Lower leg skin (tissue), 4 donors: ENCODE results near the gene EXOC6B. TPM values are rescaled to one million over a fixed set of nuclear protein-coding genes. Genes with fewer than 3 reads are reported as not detected.
"Not testable (repeated sequence)": the region's sequence is repeated elsewhere in the genome, so short reads cannot be mapped to it uniquely, and the experiment has no call there.

Experiments
- DNase-seq, 2 donors: peaks; one replicate each; pipeline ENCODE4 v3.0.0-alpha.2; 2019; ENCODE audit warnings: low spot score in 2 of 2
- H3K4me3 ChIP-seq: fragments of 200-600 bp; sonication (generic); 2 replicates; pipeline ENCODE4 v1.5.1; 2017; ENCODE audit warnings: mild to moderate bottlenecking, low read depth; ENCODE audit not compliant: poor library complexity, severe bottlenecking
- POLR2A ChIP-seq, 2 donors: fragments of 450-650 bp; IDR thresholded peaks; one replicate each; pipeline ENCODE4 v1.6.1; 2016 to 2017; ENCODE audit warnings: antibody characterized with exemption in 2 of 2, mild to moderate bottlenecking in 1 of 2, moderate library complexity in 1 of 2
- WGBS, 2 donors: methylation state at CpG; one replicate each; pipeline ENCODE4 v1.1.5; 2018; 5-methylcytosine and 5-hydroxymethylcytosine counted together
- intact Hi-C: fragments of 100-400 bp; cut with DNase I; formaldehyde crosslinking; loops from one replicate; pipeline ENCODE4 v1.15.0; 2023; ENCODE audit warnings: low total_unique reads
- total RNA-seq, 4 donors: library from RNA; depleted of rRNA; stranded (reverse); fragments of >200 nt; gene quantifications; one replicate each; pipeline ENCODE4 v1.1.0, GENCODE V29; 2016
- TF ChIP-seq, protein P1 (sequence below), 3 donors: fragments of 450-650 bp; IDR thresholded peaks; one replicate each; pipeline ENCODE4 v1.5.1; 2016; ENCODE audit warnings: antibody characterized with exemption in 3 of 3, mild to moderate bottlenecking in 3 of 3, moderate library complexity in 2 of 3

EXOC6B gene
- total RNA-seq, 4 donors from 2014 or later: 85.8 to 164 (median 103) TPM

DNA sequence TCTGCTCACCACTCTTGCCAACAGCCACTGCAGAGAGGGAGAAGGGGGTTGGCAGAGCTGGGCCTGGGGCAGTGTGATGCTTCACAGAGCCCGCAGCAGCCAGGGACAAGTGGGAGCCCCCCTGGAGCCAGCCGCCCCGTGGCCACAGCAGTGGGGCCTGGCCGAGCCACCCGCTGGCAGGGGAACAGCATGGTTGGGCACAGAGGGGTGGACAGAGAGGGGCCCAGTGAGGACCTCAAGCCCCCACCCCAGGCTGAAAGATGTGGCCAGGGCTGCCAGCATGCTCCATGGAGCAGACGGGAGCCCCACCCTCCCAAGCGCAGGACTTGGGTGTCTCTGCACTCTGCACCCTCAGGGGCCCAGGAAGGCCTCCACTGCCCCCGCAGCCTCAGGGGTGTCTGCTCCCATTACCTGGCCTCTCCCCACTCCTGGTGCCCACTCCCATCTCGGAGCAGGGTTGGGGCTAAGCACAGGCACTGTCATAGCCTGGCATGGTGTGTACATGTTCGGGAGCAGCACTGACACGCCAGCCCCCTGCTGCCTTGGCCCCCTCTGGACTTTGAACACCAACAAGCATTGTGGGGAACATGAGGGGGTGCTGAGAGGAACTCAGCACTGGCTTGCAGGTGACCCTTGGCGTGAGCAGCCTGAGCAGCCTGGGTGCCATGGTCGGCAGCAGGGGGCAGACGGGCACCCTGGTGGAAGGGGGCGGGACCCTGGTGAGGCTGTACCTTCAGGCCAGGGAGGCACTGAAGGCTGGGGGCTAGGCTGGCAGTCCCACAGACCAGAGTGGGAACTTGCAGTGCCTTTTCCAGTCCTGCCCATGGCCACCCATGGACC lies 398.6 kb downstream of the EXOC6B start:
- intact Hi-C loops: no loop called here
- DNase-seq: no peak
- WGBS, 2 donors: 93 to 96% methylated on average over 15 of the region's 15 CpGs
- no peak overlapping the region for H3K4me3 ChIP-seq
- TF ChIP-seq, protein P1, sequence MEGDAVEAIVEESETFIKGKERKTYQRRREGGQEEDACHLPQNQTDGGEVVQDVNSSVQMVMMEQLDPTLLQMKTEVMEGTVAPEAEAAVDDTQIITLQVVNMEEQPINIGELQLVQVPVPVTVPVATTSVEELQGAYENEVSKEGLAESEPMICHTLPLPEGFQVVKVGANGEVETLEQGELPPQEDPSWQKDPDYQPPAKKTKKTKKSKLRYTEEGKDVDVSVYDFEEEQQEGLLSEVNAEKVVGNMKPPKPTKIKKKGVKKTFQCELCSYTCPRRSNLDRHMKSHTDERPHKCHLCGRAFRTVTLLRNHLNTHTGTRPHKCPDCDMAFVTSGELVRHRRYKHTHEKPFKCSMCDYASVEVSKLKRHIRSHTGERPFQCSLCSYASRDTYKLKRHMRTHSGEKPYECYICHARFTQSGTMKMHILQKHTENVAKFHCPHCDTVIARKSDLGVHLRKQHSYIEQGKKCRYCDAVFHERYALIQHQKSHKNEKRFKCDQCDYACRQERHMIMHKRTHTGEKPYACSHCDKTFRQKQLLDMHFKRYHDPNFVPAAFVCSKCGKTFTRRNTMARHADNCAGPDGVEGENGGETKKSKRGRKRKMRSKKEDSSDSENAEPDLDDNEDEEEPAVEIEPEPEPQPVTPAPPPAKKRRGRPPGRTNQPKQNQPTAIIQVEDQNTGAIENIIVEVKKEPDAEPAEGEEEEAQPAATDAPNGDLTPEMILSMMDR (IDR thresholded peaks at IDR 0.05): no peak
- TF ChIP-seq POLR2A (IDR thresholded peaks at IDR 0.05): no peak

DNA sequence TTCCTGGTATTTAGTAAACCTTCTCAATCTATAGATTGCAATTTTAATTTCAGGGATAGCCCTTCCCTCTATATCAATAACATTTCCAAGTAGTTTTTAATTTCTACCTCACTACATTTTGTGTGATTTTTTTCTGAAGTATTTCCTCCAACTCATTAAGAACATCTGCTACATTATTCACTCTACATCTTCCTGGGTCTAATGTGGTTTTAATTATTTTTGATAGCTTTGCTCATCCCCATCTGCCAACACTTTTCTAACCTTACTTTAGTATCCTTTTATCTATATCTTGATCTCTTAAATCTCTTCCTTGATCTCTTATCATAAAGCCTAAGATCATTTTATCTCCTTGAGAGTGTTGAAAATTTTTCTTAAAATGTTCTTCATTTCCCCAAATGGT lies 399.8 kb downstream of the EXOC6B start:
- DNase-seq: no peak
- no peak overlapping the region for H3K4me3 ChIP-seq
- intact Hi-C loops: no loop called here
- TF ChIP-seq, protein P1 (IDR thresholded peaks at IDR 0.05): no peak

DNA sequence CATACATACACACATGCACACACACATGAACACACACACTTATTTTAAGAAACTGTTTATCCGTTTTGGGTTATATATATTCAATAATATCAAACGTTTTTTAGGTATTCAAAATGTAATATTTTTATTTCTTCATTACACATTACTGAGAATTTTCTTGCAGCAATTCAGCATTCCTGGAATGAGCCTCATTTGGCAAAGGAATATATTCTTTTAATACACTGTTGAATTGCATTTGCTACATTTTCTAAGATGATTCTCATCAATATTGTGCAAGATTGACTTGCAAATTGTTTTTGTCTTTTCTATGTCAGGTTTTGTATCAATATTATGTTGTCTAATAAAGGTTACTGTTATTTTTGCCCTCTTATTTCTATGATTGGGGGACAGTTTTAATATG lies 402.1 kb downstream of the EXOC6B start:
- intact Hi-C loops: no loop called here
- no peak overlapping the region for H3K4me3 ChIP-seq
- TF ChIP-seq POLR2A (IDR thresholded peaks at IDR 0.05): no peak
- TF ChIP-seq, protein P1 (IDR thresholded peaks at IDR 0.05): no peak
- no peak for DNase-seq
- WGBS, 2 donors: 68 to 78% methylated on average over 2 of the region's 2 CpGs

DNA sequence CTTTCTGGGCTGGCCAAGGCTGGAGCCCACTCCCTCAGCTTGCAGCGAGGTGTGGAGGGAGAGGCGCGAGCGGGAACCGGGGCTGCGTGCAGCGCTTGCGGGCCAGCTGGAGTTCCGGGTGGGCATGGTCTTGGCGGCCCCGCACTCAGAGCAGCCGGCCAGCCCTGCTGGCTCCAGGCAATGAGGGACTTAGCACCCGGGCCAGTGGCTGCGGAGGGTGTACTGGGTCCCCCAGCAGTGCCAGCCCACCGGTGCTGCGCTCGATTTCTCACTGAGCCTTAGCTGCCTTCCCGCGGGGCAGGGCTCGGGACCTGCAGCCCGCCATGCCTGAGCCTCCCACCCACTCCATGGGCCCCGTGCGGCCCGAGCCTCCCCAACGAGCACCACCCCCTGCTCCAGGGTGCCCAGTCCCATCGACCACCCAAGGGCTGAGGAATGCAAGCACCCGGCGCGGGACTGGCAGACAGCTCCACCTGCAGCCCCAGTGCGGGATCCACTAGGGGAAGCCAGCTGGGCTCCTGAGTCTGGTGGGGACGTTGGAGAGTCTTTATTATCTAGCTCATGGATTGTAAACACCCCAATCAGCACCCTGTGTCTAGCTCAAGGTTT lies 404.0 kb downstream of the EXOC6B start:
- 97 to 99% methylated on average over 22 to 24 of the region's 31 CpGs for WGBS, 2 donors

DNA sequence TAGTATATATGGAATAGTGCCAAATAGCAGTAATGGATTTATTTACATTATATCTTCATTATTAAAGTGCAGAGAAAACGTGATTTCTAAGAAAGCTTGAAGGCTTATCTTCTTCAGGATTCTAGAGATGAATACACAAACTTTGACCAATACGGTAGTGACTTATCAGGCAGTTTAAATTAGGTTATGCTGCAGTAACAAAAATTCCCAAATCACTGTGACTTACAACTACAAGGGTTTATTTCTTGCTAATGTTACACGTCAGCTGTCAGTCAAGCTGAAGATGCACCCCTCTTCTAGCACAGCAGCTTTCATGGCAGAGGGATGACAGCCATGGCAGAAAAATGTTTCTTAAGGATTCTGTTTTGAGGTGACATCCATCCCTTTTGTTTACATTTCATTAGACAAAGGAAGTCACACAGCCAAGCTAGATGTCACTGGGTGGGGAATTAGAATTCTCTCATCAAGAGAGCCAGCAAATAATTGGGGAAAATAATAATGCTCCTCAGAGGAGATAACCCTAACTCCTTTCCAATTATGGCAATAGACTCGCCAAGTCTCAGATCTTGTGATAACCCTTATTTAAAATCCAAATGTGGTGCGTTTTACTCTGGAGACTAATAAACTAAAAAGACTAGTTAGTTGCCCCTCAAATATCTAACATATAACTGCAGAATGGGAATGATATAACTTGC lies 409.9 kb downstream of the EXOC6B start:
- intact Hi-C loops: no loop called here
- TF ChIP-seq, protein P1 (IDR thresholded peaks at IDR 0.05): no peak
- no peak for TF ChIP-seq POLR2A (IDR thresholded peaks at IDR 0.05)
- H3K4me3 ChIP-seq: no peak overlapping the region
- no peak for DNase-seq
- 65 to 71% methylated on average over 5 of the region's 5 CpGs for WGBS, 2 donors

More for the DNA sequence above, 404.0 kb downstream of the EXOC6B start:
- intact Hi-C loops, DNase-seq, H3K4me3 ChIP-seq: not testable (repeated sequence)

DNA sequence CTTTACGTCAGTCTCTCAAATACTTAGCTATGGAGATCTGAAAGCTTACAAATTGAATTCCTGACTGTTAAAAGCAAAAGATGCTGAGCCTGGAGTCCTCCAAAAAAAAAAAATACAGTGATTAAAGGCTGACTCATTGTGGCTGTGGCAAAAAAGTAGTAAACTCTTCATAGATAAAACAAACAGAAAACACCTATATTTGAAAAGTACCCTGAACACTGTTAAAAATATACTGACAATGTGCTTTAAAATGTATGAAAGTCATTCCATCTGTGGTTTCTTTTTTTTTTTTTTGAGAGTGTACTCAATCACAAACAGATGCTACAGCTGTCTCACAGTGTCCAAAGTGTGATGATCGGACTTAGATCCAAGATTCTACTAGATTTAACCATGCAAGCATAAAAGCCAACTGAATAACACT lies 410.6 kb downstream of the EXOC6B start:
- no peak overlapping the region for H3K4me3 ChIP-seq
- no peak for DNase-seq
- intact Hi-C loops: no loop called here
- no peak for TF ChIP-seq POLR2A (IDR thresholded peaks at IDR 0.05)
- TF ChIP-seq, protein P1 (IDR thresholded peaks at IDR 0.05): no peak
- WGBS, 2 donors: 62 to 75% methylated on average over 2 of the region's 2 CpGs
